ENCODE results near the gene HES5. TPM values are rescaled to one million over a fixed set of nuclear protein-coding genes. Genes with fewer than 3 reads are reported as not detected.

HES5 gene
- total and polyA plus RNA-seq, 10 of the 15 experiments (the other 5 are each of a cell fraction or from before 2014, with no cell fraction given) = 0.12 to 0.15 TPM; not detected in 8

GRCh38 chr1:2496087-2496622 lies 33.9 kb downstream of the HES5 start (continued):
- TF ChIP-seq MYB (IDR thresholded peaks at IDR 0.05; ENCODE audit: borderline replicate concordance, low read depth, low read length) (no peak), NKRF (conservative IDR thresholded peaks at IDR 0.05) (no peak), BHLHE40 (IDR thresholded peaks at IDR 0.05; ENCODE audit: borderline replicate concordance in 1 of 2, low read depth in 2 of 2, low read length in 1 of 2) (no peak; a peak in 2 of 4 replicates), IKZF2 (IDR thresholded peaks at IDR 0.05) (peak; percentile 20 to 37; a peak in 2 of 4 replicates), ATF2 (IDR thresholded peaks at IDR 0.05; ENCODE audit: low read length) (no peak)

- peaks cover 10% of the 10 kb centered on the region for H3K4me1 ChIP-seq (ENCODE audit: control insufficient read depth, insufficient read depth, low read length)
- DNase-seq (ENCODE audit: low read depth, low spot score) = no peak
- ChIA-PET SMC1A (ENCODE audit: uncharacterized antibody, unreplicated experiment) (interaction anchor here (0.9 to 1.1 kb wide), 2 partner anchors 29 to 50 kb away, joined by 3 to 4 read pairs; no protein-coding TSS in a partner anchor), POLR2A (interaction anchor here (2.0 kb wide), 1 partner anchor 90 kb away, joined by 9 read pairs; no protein-coding TSS in a partner anchor), RAD21 (ENCODE audit: unreplicated experiment) (interaction anchor here (1.3 to 1.9 kb wide), 2 partner anchors 31 to 52 kb away, joined by 3 to 11 read pairs; partner anchors contain the start of gene PANK4), CTCF (interaction anchor here (1.5 kb wide), 1 partner anchor 52 kb away, joined by 8 read pairs; no protein-coding TSS in a partner anchor)
- peak; percentile 13 for ATAC-seq
- no peak overlapping the region for H2AFZ ChIP-seq (ENCODE audit: control insufficient read depth, low read depth, low read length)
- no peak overlapping the region for H3K4me2 ChIP-seq (ENCODE audit: control insufficient read depth, insufficient read depth)
- no peak for FAIRE-seq
- H3K9me3 ChIP-seq (replicated peaks; ENCODE audit: control insufficient read depth, insufficient read depth, low read length) = no peaks in the 10 kb centered on the region
- TF ChIP-seq MTA3 (IDR thresholded peaks at IDR 0.05; ENCODE audit: borderline replicate concordance, low read length) = no peak
- TF ChIP-seq CBX3 (IDR thresholded peaks at IDR 0.05; ENCODE audit: borderline replicate concordance, low read depth) = no peak
- no peak for TF ChIP-seq HDAC2 (IDR thresholded peaks at IDR 0.05)
- TF ChIP-seq TCF12 (IDR thresholded peaks at IDR 0.05; ENCODE audit: low read depth, low read length) = no peak
- H3K79me2 ChIP-seq (ENCODE audit: control insufficient read depth, insufficient read depth, low read length) = no peaks in the 10 kb centered on the region
- H3K9ac ChIP-seq (ENCODE audit: control insufficient read depth, insufficient read depth, low read length) = no peak overlapping the region
- no peaks in the 10 kb centered on the region for H3K36me3 ChIP-seq (ENCODE audit: control insufficient read depth in 2 of 2, insufficient read depth in 2 of 2, low read length in 1 of 2)
- 69% methylated on average over 10 of the region's 12 CpGs for WGBS (ENCODE audit: insufficient coverage, insufficient replicate concordance, low lambda C conversion rate, missing lambda C conversion rate)
- BruUV-seq (replicated peaks) = no TSS peak
- in situ Hi-C loops (cut with MboI) (no loop called here), intact Hi-C loops (cut with micrococcal nuclease; ENCODE audit: unreplicated experiment) (no loop called here)
- H3K27ac ChIP-seq (ENCODE audit: control insufficient read depth, insufficient read depth) = no peak overlapping the region
- H4K20me1 ChIP-seq (ENCODE audit: control insufficient read depth, insufficient read depth) = no peaks in the 10 kb centered on the region
- H3K27me3 ChIP-seq (replicated peaks in 1 of 2; ENCODE audit: control insufficient read depth in 2 of 2, insufficient read depth in 2 of 2, low read length in 1 of 2) = no peaks in the 10 kb centered on the region
- no peak overlapping the region for H3K4me3 ChIP-seq
Observed at GRCh38 chr1:2495546-2495945, 34.5 kb downstream of the HES5 start.
